ENCODE data around the gene C2orf68.
A peak's percentile ranks its signal among the peaks of the same experiment; 100 is the strongest.
"Not testable (repeated sequence)": the region's sequence is repeated elsewhere in the genome, so short reads cannot be mapped to it uniquely, and the experiment has no call there.

Gene C2orf68

DNA sequence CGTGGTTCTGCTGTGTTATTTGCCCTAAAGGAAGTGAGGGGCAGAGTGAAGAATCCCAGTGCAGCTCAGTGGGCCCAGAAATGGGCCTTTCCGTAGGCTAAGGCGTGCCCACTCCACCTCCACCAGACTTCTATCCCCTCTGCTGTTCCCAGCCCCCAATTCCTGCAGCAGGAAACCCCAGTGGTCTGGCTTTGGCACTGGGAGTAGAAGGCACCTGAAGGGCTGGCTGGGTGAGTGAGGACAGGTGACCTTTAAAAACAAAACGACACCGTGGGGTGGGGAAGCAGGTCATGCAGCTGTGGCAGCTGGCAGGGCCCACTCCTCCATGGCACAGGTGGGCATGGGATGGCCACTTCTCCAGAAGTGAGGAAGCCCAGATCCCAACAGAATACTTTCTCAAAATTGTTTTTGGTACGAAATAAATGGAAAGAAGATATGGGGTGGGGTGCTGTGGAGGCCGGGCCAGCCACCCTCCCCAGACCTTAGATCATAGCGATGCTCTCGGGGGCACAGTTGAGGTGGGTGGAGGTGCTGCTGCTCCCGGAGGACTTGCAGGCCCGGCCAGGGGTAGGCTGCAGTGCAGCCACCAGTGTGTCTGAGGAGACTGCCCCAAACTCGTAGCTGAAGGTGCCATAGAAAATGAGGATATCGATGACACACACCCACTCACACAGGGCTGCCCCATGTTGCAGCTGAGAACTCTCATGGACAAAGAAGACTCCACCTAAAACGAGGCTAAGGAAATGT, 13.1 kb downstream of the C2orf68 start:
- no peak for DNase-seq

GRCh38 chr2:85597241-85597640, 14.6 kb downstream of the C2orf68 start:
- no peak for DNase-seq

DNA sequence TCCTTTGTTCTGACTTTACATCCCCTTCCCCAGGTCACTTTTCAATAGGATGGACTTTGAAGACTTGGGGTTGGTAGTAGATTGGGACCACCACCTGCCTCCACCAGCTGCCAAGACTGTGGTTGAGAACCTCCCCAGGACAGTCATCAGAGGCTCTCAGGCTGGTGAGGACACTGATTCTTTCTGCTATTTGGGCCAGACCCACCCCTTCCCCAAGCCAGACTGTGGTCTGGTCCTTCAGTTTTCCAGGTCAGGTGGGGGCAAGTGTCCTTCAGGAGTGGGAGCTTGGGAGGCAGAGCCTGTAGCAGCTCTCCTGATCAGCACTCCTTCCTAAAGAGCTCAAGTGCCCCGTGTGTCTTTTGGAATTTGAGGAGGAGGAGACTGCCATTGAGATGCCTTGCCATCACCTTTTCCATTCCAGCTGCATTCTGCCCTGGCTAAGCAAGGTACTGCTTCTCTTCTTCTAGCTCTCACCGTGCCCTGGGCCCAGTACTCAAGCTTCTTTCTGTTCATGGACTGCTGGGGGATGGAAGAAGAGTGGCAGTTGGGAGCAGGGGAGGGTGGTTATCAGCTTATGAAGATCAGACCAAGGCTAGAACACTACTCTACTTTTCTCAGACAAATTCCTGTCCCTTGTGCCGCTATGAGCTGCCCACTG, 15.3 kb downstream of the C2orf68 start:
- no peak for DNase-seq

DNA sequence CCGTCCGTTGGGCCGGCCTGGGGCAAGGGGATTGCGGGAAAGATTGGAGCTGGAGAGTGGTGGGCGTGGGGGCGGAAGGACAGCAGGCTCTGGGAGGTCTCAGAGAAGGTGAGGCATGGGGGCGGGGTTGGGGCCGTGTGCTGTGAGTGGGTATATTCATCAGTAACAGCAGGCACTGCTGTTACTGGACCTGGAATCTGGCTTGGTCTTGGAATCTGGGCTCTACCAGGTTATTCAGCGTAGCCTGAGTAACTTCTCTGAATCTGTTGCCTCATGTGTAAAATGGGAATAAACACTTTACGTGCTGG, 15.9 kb downstream of the C2orf68 start:
- DNase-seq = no peak

GRCh38 chr2:85595301-85596025, 16.4 kb downstream of the C2orf68 start, which contains the start of gene RNF181:
TSS of gene RNF181 (plus strand) at chr2:85595745. CDS start at chr2:85595764, 19 bp downstream.
- peak; percentile 99 for DNase-seq

GRCh38 chr2:85594715-85595300, 17.1 kb downstream of the C2orf68 start:
- DNase-seq = no peak

- DNase-seq = no peak
Observed at GRCh38 chr2:85593023-85593422, 18.8 kb downstream of the C2orf68 start.

- not testable (repeated sequence) for DNase-seq
Observed at GRCh38 chr2:85592299-85592698, 19.6 kb downstream of the C2orf68 start.

DNA sequence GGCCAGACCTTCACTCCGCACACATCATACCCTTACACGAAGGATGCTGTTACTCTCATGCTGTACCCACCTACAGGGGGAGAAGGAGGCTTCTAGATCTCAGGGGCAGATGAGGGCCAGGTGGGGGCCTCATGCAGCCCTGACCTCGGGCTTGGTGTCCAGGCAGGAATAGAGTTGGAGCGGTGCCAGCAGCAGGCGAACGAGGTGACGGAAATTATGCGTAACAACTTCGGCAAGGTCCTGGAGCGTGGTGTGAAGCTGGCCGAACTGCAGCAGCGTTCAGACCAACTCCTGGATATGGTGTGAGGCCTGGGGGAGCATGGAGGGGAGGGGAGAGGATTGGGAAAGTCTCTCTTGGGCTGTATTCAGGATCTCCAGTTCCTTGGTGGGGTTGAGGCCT, 20.3 kb downstream of the C2orf68 start:
- no peak for DNase-seq

DNA sequence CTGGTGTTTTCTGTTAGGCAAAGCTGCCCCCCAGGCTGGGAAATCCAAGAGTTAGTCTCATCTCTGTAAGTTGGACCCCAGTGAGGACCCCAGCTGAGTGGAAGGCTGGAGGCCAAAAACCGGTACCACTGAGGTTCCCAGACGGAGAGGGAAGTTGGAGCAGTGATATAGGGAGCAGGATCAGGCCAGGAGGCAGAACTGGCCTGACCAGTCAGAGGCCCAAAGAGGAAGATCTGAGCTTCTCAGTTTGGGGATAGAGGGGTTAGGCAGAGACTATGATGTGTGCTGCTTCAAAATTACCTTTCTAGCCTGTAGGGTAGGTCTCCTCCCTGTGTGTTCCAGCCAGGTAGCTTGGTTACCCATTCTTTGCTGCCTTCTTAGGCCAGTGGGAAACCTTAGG, 20.9 kb downstream of the C2orf68 start:
- no peak for DNase-seq

DNA sequence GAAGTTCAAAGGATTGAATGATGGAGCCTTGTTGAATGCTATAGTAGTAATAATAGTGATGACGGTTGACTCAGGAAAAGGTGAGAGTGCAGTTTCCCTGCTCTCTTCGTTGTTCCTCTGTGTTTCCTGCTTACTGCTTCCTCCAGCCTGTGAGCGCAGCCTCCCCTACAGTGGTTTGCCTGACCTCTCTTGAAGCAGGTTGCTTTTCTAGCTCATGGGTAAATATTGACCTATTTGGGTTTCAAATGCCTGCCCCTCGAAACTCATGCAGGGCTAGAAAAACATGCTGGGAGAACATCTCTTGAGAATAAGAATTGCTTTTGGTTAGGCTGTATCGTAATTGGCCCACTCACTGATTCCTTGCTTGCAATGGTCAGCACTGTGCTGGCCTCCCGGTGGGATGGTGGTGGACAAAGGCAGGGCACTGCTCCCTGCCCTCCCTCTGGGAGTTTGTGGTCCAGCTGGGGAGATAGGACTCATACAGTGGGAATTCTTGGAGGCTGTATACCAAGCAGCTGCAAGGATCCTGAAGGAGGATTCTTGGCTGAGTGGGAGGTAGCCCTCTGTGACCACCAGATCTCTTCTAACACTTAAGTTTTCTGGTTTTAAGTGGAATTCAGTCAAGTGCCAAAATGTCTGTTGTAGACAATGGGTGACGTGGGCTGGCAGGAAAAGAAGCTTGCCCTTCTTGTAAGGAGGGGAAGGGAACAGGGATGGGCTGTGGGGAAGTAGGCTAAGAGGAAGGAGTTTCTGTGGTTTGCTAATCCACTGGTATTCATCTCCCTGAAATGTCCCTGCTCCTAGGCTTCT, 21.7 kb downstream of the C2orf68 start:
- no peak for DNase-seq

DNA sequence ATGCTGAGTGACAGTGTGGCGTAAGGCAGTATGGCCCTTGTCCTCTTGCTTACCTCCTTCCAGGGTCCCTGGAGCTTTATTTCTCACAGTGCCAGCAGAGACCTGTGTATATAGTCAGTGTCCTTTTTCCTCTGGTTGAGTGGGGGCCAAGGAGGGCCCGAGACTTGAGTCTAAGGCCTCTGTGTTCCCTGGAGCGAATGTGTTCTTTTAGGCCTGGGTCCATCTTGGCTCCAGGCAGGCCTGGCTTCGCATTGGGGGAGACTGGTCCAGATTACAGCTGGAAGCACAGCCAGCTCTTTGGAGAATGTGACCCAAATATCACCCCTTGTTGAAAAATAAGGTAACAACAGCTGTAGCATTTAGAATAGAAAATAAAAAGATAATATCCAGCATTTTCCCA, 22.7 kb downstream of the C2orf68 start:
- no peak for DNase-seq

DNA sequence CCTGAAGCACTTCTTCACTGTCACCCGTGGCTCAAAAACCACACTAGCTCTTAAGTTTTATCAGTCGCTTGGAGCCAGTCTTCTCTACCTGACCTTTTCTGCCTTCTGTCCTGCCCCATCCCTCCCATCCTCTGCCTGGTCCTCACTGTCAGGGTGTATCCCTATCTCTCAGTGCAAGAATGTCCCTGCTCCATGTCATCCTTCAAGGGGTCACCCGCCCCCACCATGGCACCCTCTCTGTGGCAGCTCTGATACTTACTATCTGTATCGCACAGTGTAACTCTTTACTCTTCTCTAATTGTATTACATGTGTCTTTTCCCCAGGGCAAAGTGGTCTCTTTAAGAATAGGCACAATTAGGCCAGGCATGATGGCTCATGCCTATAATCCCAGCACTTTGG, 23.2 kb downstream of the C2orf68 start:
- DNase-seq = no peak

DNA sequence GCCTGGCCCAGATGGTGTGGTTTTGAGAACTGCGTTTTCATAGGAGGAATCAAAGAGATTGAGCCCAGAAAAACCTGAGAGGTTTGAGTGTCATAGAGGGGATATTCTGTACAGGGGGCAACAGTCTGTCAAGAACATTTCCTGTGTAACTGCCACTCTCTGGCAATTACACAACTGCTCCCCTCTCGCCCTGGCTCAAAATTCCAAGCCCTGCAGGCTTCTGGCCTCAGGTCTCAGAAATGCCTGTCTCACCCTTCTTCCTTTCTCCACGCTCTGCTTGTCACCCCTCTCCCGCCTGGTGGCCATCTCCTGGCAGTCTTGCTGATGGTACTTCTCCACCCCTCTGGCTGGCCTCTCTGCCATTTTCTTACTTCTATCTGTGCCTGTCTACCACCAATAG, 23.6 kb downstream of the C2orf68 start:
- no peak for DNase-seq

DNA sequence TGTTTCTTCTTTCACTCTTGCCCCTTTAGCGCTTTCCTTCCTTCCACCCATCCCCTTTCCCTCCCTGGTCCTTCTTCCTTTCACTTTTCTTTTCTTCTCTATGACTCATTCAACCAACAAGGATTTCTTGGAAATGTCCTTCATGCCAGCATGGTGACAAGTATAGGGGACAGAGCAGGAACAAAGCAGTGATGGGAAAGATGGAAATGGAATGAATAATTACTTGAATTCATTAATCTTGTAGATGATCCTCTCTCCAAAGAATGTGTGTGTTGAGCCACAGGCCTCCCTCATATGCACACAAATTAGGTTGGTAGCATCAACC, 26.1 kb downstream of the C2orf68 start:
- DNase-seq = no peak

- peak; percentile 45 for DNase-seq
Observed at GRCh38 chr2:85584857-85585780, 26.7 kb downstream of the C2orf68 start.

DNA sequence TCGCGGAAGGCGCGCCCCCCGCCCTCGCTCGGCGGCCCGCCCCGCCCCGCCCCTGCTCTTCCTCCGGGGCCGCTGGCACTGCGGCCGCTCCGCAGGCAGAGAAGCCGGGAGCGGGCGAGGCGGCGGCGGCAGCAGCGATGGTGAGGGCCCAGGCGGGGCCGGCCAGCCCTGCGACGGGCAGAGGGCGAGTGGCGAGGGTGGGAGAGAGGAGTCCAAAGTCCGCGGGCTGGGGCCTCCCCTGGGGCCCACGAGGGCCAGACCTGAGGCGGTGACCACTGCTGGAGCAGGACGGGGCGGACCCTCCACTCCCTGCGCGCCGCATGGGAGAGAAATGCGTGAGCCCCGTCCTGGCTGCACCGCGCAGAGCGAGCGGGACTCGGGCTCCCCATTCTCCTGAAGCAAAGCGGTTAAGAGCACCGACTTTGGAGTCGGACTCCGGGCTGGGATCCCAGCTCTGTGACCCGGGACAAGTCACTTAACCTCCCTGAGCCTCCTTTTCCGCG, 27.5 kb downstream of the C2orf68 start, which contains the start of gene VAMP5:
VAMP5 (plus strand) TSS at position 78 of the 503 bp plus-strand sequence; CDS start at position 138, 60 bp downstream.
- DNase-seq = peak; percentile 50

DNA sequence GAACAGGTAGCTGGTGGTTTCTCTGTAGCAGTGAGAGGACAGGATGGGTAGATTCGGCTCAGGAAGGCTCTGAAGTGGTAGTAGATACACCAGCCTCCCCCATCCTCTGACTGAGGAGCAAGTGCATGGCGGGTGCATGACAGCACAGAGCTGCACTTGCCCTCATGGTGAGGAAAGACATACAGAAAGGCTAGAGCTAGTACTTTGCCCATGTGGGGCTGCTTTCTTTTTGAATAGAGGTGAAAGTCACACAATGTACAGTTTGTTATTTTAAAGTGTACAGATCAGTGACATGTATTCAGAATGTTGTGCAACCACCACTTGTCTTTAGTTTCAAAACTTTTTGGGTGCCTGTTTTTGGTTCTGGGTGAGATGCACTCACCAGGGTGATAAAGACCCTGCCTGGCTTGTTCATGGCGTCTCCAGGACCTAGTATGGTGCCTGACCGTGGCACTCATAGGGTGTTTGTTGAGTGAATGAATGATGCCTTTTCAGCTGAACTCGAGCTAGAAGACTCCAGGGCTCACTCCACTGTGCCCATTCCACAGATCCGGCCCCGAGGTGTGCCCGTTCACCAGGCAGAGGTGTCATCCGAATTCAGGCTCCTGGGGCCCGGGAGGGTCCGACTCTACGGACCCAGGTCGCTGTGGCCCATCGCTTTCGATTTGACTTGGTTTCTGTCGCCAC, 28.1 kb downstream of the C2orf68 start:
- no peak for DNase-seq

DNA sequence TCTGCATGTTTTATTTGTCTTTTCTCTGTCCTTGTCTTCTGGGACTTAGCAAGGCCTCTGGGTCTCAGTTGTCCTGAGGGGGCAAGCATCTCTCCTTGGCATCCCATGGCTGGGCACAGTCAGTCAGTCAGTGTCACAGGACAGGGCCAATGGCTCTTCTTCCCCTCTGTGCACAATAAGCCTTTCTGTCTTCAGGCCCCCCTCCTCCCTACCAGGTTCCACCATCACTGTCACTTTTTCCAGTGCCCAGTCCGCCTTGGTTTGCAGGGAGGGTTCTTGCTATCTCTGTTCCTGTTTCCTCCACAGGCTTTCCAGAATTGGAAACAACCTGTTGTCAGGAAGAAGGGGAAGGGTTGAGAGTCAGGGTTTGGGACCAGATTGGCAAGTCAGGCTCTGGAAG, 29.4 kb downstream of the C2orf68 start:
- no peak for DNase-seq

GRCh38 chr2:85580206-85580605, 31.7 kb downstream of the C2orf68 start:
- DNase-seq = no peak
